ENCODE measurements around the gene MEX3A.
A peak's percentile ranks its signal among the peaks of the same experiment; 100 is the strongest.

MEX3A gene

DNA sequence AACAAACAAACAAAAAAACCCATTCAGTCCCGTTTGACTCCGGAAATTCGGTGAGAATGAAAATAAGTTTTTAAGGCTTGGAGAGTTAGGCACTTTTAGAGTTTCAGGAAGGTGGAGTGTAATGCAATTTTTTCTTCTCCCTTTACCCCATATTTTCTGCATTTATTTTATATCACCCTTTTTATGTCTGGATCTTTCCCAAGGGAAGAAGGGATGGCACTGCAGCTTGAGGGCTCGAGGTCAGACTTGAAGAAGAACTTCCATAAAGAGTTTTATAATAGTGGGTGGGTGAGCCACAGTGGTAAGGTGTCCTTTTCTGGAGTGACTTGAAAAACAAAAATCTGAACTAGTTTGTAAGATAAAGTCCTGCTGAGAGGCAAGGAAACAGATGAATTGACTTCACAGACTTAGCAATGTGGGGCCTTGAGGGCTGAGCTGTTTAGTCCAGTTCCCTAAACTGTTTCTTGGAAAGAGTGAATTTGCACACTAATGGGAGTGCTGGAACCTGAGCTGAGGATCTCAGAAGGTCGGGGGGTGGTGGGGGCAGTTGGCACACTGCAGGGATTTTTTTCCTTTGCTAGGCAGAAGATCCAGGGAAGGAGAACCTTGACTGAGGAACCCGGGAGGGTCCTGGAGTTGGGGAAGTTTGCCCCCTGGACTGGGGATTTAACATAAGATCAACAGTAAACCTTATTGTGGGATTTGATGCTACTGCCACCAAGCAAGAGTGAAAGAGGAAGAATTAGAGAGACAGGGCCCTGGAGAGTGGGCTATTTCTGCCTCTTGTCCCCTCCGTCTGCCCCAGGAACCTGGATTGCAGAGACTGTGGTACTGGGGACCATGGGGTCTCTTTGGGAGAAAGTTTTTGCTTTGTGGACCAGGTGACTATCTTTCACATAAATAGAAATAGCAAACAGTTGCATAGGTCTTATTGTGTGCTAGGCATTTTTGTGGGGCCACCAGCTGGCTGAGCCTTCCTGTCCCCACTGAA is 1.8 kb upstream of the MEX3A start:
- TF ChIP-seq, protein P1, sequence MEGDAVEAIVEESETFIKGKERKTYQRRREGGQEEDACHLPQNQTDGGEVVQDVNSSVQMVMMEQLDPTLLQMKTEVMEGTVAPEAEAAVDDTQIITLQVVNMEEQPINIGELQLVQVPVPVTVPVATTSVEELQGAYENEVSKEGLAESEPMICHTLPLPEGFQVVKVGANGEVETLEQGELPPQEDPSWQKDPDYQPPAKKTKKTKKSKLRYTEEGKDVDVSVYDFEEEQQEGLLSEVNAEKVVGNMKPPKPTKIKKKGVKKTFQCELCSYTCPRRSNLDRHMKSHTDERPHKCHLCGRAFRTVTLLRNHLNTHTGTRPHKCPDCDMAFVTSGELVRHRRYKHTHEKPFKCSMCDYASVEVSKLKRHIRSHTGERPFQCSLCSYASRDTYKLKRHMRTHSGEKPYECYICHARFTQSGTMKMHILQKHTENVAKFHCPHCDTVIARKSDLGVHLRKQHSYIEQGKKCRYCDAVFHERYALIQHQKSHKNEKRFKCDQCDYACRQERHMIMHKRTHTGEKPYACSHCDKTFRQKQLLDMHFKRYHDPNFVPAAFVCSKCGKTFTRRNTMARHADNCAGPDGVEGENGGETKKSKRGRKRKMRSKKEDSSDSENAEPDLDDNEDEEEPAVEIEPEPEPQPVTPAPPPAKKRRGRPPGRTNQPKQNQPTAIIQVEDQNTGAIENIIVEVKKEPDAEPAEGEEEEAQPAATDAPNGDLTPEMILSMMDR (IDR thresholded peaks at IDR 0.05; ENCODE audit: low read depth, low read length, missing control alignments) = no peak
- in situ Hi-C loops (cut with HindIII; ENCODE audit: low sequenced_read_pairs) = no loop called here
- peak overlapping the region; percentile 64 for H3K4me3 ChIP-seq (ENCODE audit: low read depth, low read length)
- DNase-seq (ENCODE audit: low read depth) = no peak

DNA sequence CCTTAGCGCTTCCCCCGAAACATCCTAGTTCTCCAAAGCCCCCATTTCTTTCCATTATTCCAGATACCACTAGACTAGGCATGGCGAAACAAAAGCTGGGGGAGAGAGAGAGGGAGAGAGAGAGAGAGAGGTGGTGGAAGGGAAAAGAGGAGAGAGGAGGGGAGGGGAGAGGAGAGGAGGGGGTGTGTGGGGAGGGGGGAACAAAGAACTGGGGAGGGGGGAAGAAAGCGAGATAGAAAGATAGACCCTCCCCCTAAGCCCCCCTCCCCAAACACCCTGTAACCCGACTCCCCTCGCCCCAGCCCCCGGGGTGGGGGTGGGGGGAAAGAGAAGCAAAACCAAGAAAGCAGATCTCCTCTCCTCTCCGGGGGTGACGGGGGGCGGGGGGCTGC is 352 bp downstream of the MEX3A start:
- peak overlapping the region; percentile 64 for H3K4me3 ChIP-seq (ENCODE audit: low read depth, low read length)
- in situ Hi-C loops (cut with HindIII; ENCODE audit: low sequenced_read_pairs) = no loop called here
- no peak for DNase-seq (ENCODE audit: low read depth)
- TF ChIP-seq, protein P1 (IDR thresholded peaks at IDR 0.05; ENCODE audit: low read depth, low read length, missing control alignments) = no peak

DNA sequence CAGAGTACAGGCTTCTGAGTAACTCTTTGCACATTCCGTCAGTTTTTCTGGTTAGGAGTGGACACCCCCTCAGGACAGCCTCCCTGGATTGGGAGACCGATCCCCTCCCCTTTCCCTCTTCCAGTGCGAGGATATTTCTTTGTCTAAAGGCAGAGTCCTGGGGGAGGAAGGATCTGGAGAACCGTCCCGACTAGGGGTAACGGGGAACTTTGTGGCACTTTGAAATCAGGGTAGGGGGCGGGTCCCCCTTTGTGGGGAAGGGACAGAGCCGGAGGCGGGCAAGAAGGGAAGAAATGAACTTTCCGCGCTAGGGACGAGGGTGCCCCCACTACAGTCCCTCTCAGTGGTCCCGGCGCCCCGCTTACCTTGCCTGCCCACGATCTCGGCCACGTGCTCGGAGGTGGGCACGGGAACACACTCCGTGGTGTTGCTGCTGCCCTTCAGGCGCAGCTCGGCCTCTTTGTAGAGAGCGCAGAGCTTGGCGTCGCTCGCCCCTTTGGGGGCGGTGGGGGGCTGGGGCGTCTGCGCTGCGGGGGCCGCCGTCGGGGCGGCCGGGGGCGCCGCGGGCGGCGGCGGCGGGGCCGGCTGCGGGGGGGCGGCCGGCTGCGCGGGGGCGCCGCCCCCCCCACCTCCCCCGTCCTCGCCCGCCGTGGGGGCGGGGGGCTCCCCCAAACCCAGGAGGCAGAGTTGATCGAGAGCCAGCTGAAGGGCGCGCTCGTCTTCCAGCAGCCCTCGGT is 917 bp downstream of the MEX3A start:
- TF ChIP-seq, protein P1 (IDR thresholded peaks at IDR 0.05; ENCODE audit: low read depth, low read length, missing control alignments) = no peak
- peak overlapping the region; percentile 64 for H3K4me3 ChIP-seq (ENCODE audit: low read depth, low read length)
- no peak for DNase-seq (ENCODE audit: low read depth)
- in situ Hi-C loops (cut with HindIII; ENCODE audit: low sequenced_read_pairs) = no loop called here

DNA sequence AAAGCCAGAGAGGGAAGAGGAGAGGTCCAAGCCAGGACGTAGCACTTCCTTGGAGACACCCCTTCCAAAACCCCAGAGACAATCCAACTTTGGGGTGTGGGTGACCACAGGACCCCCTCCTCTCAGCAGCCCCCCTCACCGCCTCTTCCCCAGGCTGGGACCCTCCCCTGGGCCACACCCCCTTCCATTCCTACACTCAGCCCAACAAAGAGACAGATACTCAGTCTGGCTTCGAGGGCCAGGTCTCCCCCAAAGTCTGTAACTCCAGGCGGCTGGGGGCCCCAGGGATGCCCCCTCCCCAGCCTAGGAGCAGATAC is 1.4 kb downstream of the MEX3A start:
- DNase-seq (ENCODE audit: low read depth) = no peak
- TF ChIP-seq, protein P1 (IDR thresholded peaks at IDR 0.05; ENCODE audit: low read depth, low read length, missing control alignments) = no peak
- H3K4me3 ChIP-seq (ENCODE audit: low read depth, low read length) = peak overlapping the region; percentile 64
- in situ Hi-C loops (cut with HindIII; ENCODE audit: low sequenced_read_pairs) = no loop called here

DNA sequence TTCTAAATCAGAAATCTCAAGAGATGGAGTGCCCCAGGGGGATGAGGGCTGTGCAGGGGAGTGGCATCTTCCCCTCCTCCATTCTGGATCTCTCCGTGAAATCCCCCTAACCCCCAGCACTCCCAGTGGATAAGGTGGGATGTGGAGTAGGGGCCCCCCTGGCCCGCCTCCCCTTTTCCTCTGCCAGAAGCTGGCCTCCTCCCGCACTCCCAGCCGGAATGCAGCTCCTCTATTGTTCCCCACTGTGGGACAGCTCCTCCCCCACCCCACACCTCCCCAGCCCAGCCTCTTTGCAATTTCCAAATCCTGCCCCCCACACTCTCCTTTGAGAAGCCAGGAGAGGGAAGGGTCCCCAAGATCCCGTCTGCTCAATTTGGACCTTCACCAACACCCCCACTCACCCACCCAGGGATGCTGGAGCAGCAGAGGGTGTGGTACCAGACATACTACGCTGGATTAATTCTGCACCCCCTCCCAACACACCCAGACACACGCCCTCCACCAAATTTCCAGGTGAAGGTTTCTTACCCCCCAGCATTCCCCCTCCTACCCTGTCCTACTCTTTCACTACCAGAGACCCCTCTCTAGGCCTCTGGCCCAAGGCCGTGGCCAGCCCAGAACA is 1.9 kb downstream of the MEX3A start:
- in situ Hi-C loops (cut with HindIII; ENCODE audit: low sequenced_read_pairs) = no loop called here
- TF ChIP-seq, protein P1 (IDR thresholded peaks at IDR 0.05; ENCODE audit: low read depth, low read length, missing control alignments) = no peak
- peak overlapping the region; percentile 64 for H3K4me3 ChIP-seq (ENCODE audit: low read depth, low read length)
- DNase-seq (ENCODE audit: low read depth) = no peak

DNA sequence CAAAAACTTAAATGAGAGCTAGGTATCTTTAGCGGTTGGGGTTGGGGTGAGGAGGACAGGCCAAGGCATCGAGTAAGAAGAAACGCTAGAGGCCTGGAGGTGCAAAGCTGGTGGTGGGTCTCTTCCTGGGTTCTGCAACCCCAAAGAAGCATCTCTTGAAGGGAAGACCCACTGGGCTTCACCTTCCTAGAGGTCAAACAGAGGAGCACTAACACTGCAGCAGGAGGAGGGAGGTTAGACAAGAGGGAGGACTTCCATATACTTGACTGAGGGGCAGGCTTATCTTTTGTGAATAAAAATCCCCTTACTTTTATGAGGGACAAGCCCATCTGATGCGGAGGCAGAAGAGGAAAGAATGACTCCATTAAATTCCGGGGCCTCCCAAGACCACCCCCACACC is 2.5 kb downstream of the MEX3A start:
- no peak for DNase-seq (ENCODE audit: low read depth)
- peak overlapping the region; percentile 64 for H3K4me3 ChIP-seq (ENCODE audit: low read depth, low read length)
- in situ Hi-C loops (cut with HindIII; ENCODE audit: low sequenced_read_pairs) = no loop called here
- TF ChIP-seq, protein P1 (IDR thresholded peaks at IDR 0.05; ENCODE audit: low read depth, low read length, missing control alignments) = no peak
